DMS53 (cell line): ENCODE results near the gene NTN1.
"Not testable (repeated sequence)": the region's sequence is repeated elsewhere in the genome, so short reads cannot be mapped to it uniquely, and the experiment has no call there.

ENCODE experiments used
- DNase-seq: peaks from one replicate; lab custom pipeline; 2025; lab: John Stamatoyannopoulos, UW

Gene NTN1

DNA sequence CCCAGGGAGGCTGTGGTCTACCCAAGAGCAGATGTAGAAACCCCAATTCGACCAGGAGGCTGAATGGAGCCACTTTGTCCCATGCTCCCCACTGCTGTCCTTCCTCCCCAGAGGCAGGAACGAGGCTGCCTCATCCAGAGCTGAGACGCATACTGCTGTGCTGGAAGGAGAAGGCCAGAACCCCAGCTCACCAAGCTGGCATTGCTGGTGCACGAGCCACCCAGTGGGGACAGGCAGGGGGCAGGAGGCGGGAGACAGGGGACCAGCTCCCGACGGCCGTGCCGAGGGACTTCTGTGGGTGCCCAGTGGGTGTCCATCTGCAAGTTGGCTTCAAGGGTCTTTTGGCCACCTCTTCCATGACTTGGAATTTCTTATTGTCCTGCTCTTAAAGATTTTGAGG, 66.6 kb downstream of the NTN1 start:
- DNase-seq, result no peak

DNA sequence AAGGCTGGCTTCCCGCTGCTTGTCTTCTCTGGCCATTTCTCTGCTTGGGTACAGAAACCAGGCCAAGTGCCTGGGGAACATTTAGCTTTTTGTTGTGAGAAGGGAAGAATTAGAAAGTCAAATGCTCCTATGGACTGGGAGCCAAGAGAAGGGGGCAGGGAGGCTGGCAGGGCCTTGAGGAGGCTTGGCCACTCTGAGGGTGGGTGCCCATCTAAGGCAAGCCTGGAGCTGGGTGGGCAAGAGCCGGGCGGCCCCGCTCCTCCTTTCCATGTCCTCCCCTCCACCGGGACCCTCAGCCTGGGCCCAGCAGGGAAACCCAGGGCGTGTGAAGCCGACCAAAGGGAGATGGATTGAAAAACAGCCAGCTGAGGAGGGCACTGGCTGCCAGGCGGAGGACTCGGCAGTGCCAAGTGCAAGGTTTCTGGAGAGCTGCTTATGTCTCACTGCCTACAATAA, 69.4 kb downstream of the NTN1 start:
- DNase-seq, result no peak

DNA sequence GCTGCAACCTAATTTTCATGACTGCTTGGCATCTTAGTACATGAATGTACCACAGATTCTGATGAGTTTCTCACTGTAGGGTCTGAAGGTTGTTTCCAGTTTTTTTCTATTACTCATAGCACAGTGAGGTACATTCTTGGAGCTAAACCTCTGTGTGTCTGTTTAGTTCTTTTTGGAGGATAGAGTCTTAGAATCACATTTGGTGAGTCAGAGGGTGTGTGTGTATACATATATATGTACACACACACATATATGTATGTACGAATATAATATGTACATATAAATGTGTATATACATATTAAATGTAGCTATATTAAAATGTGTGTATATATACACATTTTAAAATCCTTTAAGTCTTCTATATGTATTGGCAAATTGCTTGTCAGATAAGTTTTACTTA, 72.9 kb downstream of the NTN1 start:
- no peak for DNase-seq

DNA sequence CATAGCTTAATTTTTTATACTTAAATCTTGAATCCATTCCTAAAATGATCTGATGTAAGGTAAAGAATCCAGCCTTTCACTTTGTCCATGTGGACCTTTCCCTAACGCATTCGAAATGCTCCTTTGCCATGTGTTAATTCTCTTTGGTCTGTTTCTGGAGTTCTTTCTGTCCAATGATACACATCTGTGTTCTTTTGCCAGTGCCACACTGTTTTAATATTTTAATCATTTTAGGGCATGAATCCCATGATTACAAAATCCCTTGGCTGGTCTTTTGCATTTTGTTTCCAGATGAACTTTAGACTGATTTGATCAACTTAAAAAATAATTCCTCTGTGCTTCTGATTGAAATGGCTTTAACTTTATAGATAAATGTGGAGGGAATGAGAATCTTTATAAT, 74.1 kb downstream of the NTN1 start:
- no peak for DNase-seq

DNA sequence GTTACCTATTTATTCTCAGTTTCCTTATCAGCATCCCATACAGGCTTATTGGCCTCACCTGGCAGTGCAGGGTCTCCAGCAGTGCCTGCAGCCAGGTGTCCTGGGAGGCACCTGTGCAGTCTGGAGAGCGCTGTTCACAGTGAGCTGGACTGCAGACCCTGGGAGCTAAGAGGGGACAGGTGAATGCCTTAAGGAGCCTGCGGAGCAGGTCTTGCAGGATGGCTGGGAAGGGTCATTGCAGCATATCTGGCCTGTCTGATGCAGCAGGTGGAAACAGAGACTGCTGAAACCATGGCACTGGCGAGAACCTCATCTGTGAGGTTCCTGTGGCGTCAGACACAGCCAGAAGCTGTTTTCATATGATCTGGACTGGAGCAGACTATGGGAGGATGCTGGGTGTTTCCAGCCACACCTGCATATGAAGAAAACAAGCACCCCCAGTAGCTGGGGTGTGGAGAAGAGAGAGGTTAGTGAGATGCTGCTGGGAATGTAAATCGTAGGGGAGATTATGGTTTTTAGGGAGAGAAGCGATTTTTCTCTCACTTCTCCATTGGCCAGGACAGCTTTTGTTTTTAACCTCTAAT, 77.0 kb downstream of the NTN1 start:
- DNase-seq, result no peak

DNA sequence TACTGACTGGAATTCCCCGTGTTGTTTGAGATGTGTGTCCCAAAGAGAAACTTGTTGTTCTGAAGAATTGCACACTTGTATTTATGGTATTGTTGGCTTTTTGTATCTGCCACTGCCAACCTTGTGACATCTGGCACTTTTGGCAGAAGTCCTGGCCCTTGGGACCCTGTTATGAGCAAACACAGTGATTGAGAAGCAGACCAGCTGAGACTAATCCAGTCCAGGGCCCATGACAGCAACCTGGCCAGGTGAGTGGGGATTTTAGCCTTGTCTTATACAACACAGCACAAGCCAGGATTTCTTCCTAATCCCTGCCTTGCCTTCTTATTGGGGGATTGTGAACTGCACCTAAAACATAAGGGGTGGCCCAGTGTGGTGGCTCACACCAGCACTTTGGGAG, 80.0 kb downstream of the NTN1 start:
- DNase-seq, result no peak

DNA sequence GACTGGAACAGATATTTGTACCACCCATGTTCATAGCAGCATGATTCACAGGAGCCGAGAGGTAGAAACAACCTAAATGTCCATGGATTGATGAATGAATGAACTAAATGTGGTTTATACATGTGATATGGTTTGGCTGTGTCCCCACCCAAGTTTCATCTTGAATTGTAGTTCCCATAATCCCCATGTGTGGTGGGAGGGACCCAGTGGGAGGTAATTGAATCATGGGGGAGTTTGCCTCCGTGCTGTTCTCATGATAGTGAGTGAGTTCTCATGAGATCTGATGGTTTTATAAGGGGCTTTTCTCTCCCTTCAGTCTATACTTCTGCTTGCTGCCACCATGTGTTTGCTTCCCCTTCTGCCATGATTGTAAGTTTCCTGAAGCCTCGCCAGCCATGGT, 81.9 kb downstream of the NTN1 start:
- not testable (repeated sequence) for DNase-seq

DNA sequence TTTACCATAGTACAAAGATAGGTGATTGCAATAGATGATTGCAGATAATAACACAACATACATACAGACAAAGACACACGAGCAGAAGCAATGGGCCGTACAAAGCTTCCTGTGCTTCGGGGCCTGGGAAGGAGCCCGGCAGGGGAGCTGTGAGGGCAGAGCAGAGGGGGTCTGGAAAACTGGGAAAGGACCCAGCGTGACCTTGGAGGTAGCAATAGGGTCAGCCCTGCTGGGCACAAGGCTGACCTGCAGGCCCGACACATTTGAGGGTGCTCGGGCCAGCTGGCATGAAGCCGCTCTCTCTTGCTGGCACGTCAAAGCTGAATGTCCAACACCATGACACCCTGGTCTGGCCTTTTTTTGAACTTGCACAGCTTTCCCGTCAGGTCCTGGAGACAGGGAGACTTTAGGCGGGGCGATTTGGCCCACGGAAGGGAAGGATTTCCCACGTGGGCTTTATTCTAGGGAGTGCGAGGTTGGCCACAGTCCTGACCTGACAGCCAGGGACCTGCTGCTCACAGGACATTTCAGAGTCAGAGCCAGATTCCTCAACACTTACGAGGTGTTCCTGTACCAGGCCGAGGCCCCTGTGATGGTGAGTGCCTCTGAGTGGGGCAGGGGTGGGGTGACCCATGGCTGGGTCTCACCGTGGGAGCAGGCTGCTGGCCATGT, 83.2 kb downstream of the NTN1 start:
- DNase-seq, result no peak

DNA sequence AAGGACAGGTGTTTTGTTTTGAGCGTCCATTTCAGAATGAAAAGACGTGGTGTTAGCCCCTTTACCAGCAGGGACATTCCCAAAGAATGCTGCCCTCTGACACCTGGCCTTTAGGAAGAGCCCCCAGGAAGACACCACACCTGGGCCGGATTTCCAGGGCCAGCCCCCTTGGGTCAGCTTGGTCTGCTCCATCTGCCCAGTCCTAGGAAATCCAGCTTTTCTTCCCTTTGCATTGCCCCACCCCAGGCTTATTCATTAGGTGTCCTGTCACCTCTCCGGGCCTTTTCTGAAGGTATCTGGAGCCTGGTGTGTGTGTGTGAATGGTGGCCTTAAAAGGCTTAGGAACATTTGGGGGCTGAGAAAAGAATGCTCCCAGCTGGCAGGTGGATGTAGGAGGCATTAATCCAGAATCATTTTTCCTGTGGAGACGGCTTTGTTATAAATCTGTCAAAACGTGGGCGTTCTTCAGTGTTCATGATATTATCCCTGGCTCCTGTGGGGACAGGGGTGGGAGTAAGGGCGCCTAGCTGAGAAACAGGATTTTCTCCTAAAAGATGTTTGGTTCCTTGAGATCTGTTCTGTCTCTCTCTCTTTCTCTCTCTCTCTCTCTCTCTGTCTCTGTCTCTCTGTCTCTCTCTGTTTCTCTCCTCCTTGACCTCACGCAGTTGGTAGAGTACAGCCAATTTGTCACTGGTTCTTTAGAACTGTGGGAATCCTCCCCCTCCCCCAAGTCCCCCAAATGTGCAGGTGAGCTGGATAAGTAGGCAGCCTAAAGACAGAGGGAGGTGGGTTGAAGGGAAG, 84.0 kb downstream of the NTN1 start:
- no peak for DNase-seq

DNA sequence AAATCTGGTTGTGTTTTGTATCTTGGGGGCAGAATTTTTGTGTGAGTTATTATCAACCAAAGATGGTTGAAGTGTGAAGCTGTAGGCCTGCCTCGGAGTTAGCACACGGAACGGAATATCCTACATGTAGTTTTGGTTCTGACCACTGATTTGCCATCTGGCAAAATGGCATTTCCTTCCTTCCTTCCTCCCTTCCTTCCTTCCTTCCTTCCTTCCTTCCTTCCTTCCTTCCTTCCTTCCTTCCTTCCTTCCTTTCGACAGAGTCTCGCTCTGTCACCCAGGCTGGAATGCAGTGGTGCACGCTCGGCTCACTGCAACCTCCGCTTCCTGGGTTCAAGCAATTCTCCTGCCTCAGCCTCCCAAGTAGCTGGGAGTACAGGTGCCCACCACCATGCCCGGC, 85.0 kb downstream of the NTN1 start:
- not testable (repeated sequence) for DNase-seq

DNA sequence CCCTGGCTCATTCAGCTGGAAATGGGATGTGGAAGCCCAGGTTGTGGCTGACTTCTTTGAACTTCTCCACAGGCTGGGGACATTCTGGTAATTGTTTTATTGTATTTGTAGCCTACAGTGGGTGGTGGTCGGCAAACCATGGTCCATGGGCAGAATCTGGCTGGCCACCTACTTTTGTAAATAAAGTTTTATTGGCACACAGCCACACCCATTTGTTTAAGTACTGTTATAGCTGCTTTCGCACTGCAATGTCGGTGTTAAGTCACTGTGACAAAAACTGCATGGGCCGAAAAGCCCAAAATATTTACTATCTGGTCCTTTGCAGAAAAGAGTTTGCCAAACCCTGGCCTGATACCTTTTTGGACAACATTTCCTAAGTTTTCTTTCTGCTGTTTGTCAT, 86.2 kb downstream of the NTN1 start:
- no peak for DNase-seq

DNA sequence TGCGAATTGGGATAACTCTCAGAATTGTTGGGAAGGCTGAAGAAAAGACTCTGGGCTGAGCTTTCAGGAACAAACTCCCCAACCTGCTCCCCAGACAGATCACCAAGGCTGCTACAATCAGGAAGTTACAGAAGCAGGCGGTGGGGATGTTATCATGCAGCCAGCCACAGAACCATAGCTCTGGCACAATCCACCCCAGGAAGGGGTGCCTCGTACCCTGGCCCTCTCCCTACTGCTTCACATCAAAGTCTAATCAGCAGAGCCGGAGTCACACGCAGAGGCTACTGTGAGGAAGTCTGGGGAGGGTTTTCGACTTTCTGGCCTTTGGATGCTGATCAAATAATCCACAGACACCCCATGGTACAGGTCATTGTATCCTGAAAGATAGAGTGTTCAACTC, 86.8 kb downstream of the NTN1 start:
- DNase-seq, result no peak

DNA sequence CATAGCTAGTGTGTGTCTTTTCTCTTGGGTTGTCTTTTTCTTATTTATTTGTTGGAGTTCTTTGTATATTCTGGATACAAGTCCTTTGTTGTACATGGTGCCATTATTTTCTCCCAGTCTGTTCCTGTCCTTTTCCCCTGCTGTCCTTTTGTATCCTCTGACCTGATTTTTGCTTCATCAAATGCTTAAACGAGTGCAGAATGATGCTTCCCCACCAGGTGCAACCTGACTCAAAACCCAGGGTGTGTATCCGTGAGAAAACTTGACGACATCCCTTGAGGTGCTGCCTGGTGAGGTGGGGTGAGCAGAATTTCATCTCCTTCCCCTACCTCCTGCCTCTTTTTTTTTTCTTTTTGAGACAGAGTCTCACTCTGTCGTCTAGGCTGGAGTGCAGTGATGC, 88.6 kb downstream of the NTN1 start:
- DNase-seq, result no peak

DNA sequence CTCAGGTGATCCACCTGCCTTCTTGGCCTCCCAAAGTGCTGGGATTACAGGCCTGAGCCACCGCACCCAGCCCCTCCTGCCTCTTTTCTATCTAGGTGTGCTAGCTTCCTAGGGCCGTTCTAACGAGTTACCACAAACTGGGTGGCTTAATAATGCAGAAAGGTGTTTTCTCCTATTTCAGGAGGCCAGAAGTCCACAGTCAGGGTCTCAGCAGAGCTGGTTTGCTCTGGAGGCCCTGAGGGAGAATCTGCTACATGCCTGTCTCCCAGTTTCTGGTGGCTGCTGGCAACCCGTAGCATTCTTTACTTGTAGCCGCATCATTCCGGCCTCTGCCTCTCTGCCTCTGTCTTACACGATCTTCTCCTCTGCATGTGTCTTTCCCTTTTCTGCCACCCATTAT, 89.2 kb downstream of the NTN1 start:
- no peak for DNase-seq

DNA sequence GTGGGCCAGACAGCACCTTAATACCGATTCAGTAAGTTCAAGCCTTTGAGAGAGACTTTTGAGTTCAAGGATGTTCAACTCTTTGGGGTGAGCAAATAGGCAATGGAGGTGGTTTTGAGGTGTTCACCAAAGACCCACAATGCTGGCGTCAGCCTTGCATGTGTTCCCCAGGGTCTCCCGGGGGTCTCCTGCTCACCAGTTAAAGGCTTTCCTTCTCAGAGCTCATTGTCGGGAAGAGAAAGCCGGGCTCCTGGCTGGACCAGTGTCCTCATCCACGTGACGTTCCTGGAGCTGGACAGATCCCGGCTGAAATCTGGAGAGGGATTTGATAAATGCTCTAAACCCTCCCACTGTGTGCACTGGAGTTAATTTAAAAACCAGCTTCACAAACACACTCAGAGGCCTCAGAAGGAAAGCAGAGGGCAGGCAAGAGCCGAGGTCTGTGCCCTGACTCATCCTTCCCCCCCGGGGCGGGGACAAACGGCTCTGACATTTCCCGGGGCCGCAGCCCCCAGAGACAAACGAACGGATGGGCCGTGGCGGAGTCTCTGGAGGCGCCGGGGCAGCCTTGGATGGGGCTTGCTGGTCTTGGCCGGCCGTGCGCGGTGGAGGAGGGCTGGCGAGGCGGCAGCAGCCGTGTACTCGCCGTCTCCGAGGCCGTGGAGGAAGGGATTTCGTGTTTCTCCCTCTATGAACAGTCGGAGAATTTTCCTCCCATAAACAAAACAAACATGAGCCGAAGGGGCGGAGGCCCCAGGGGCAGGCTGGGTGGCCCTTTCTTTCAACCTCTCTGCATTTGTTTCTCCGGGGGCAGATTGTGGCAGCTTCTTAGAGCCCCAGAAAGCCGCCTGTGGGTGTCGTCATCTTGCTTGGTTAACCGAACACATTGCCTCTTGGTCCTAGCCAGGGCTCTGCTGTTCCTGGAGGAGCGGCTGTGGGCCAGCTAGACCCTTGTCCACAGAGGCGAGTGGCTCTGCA, 94.2 kb downstream of the NTN1 start:
- DNase-seq, result no peak

DNA sequence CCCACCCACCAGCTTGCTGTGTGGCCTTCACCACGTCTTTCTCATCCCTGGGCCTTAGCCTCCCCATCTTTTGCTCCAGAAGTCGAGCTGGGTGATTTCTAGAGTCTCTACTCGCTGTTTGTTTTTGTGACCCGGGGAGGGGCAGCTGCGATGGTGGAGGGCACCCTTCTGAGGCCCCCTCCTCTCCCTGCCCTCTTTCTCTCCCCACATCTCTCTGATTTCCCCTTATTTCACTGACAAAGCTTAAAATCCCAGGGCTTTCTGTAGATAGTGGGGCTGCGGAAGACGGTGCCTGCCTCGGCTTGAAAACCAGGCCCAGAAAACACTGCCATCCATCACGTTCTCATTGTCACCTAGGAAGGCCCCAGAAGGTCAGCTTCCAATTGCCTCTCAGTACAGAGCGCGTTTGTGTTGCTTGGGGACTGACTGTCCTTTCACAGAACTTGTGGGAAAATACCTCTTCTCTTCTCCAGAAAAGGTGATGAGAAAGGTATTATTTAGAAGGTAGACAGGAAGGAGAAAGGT, 95.1 kb downstream of the NTN1 start:
- DNase-seq, result no peak

DNA sequence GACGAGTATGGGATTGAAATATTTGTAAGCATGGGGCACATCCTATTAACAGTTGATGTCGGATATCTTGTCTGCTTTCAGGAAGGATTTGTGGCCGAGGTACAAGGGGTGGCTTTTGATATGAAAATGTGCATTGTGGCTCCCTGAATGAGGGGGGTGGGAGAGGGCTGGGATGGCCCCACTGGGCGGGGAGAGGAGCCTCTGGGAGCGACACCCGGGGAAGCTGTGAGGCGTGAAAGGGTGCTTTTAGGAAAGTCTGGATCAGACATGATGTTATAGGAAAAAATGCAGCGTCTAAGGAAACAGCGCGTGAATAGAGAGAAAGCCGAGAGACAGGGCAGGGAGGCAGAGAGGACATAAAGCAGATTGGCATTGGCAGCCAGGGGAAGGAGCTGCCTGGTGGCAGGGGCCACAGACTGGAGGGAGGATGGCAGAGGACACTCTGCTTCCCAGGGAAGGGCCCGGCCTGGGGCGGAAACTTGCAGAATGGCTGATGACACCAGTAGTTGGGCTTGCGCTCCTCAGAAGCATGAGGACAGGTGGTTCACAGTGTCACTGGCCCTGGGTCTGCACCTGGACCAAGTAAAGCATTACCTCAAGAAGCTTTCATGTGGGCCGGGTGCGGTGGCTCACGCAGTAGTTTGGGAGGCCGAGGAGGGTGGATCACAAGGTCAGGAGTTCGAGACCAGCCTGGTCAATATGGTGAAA, 95.7 kb downstream of the NTN1 start:
- no peak for DNase-seq

DNA sequence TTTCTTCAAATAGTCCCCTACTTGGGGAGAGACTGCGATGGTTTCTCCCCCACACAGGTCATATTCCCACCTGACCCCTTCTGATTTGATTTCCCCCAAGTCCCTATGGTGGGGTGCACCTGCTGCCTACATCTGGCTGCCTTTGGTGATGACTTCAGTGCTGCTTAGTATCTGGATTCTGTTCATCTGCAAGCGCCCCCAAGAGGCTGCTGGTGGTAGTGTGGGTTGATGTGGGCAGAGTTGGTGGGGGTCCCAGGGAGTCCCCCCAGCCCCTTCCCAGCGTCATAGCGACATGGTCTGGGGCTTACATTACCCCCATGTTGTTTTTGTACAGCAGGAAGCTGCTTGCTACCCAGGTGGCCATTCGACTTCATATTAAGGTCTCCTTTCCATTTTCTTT, 99.2 kb downstream of the NTN1 start:
- DNase-seq, result no peak

DNA sequence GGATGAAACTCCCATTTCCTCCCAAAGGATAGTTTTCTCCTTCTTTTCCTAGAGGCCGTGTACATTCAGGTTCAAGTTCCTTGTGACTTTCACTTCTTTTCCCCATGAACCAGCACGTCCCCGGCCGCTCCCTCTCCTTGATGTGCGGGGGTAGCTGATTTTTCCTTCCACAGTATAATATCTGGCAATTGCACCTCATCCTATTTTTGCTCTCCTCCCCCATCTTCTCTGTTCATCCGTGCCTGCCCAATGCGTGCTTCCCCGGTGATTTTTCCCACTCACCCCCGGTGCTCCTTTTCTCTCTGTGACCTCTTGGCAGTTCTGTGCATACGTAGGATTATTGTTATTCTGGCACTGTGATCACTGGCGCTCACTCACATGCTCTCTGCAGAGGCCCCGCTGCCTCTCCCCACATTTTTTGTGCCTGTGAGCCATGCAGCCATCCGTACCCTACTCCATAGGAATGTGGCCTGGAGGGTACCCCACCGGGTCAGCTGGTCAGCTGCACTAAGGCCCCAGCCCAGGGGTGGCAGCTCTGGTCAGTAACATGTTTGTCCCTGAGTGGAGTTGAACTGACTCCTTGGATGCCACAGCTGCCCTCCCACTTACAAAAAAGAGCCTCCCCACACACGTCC, 100.0 kb downstream of the NTN1 start:
- DNase-seq, result no peak

DNA sequence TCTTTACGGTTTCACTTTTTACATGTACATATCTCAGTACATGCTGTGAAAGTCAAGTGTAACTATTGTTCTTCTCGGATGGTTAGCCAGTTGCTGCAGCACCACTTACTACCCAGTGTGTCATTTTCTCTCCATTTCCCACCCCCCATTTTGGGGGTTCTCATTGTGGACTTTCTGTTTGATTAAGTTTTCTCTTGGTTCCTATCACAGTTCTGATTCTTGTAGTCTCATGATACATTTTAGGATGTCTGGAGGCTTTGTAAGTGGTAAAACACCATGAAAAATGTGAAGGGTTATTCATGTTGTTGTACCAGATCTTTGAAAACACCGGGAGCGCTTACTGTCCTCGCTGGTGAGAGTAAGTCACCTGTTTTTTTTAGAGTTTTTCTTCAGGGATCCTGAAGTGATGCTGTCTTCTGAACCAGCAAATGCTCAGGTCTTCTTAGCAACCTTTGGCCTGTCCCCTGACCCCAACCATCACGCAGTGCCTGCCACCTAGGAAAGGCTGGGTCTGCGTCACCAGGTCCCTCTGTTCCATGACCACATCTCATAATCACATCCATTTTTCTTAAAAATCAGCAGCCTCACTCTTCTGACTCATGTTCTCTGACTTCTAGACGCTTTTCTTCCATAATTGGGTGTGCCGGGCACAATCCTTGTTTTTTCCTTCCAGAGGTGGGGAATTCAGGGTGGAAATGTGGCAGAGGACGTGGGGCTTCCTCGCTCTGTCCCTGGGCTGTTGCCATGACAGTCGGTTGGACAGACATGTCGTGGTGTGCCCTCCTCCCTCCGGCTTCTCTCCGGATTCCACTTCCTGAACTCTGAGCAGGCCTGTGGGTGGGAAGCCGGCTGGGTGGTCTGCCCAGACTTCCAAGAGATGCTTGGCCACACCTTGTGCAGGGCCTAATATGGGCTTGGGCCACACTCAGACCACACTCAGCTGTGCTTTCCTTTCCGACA, 102.6 kb downstream of the NTN1 start:
- no peak for DNase-seq
